ENCODE results near the gene LENG1.

Gene LENG1

DNA sequence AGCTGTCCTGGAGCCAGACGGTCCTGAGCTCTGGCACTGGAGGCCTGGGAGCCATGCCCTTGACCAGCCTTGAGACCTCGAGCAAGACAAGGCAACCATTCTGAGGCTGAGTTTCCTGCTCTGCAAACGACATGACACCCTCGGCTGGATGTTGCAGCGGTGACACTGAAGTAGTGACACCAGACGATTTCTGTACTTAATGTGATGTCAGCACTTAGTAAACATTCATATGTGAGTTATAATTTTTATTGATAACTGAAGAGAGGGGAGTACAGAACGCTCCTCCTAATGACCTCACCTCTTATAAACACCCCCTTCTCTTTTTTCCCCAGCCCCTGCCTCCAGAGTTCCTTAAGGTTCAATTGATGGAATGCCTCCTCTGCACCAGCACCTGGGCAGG, 51.0 kb downstream of the LENG1 start:
- DNase-seq (ENCODE audit: low spot score): no peak

DNA sequence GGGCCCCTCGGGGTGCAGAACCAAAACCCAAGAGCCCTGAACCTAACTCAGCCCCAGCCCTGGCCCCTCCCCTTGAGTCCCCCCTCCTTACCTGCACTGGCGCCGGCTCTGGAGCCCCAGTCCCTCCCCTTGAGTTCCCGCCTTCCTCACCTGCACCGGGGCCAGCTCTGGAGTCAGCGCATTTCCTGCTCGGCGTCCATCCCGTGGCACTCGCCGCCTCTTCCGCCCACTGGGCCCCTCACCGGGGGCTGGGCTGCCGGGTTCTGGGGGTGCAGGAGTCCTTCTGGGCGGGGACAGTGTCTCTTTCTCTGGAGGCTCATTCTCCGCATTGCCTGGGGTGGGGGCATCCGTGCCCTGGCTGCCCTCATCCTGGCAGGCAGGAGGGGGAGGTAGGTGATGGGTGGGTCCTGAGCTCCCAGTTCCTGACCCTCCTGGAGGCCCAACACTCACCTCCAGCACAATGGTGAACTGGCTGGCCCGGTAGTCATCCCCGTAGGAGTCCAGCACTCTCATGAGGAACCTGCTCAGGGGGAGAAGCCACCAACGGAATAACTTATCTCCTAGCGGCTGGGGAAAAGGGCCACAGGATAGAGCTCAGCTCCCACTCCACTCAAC, 51.5 kb downstream of the LENG1 start:
- no peak for DNase-seq (ENCODE audit: low spot score)

- no peak for DNase-seq (ENCODE audit: low spot score)
These were observed 52.8 kb downstream of the LENG1 start for GRCh38 chr19:54106716-54107115.

DNA sequence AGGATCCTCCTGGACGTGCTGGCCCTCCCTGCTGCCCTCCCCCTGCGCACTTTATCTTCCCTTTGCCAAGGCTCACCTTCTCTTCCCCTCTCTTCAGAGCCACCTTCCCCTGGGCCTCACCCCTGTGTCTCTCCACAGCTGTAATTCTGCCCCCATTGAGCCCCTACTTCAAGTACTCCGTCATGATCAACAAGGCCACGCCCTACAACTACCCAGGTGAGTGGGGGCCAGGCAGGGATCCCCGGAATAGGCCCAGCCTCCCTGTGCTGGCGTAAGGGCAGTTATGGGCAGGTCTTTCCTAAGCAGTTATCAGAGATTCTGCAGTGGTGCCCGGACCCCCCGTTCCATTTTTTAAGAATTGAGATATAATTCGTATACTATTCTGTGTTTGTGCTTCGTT, 53.7 kb downstream of the LENG1 start:
- DNase-seq (ENCODE audit: low spot score): no peak
